Upper lobe of left lung (tissue), 6 donors: ENCODE measurements around the gene CNOT6L. TPM values are rescaled to one million over a fixed set of nuclear protein-coding genes. Genes with fewer than 3 reads are reported as not detected.

ENCODE experiments used
- ATAC-seq, 2 donors: fragments of 200-7000 bp; cut with Tn5 transposase; one replicate each; pipeline ENCODE4 v1.9.1; 2022; ENCODE audit warnings: mild to moderate bottlenecking in 2 of 2, moderate library complexity in 2 of 2; ENCODE audit not compliant: low FRiP score in 2 of 2
- DNase-seq, 2 donors: peaks; one replicate each; pipeline ENCODE4 v3.0.0-alpha.2; 2019 to 2020
- H3K27ac ChIP-seq, 4 donors: fragments of 200-600 bp; sonication (generic); one replicate each; pipeline ENCODE4 v1.5.1; 2016 to 2019
- H3K27me3 ChIP-seq, 4 donors: fragments of 200-600 bp; sonication (generic); one replicate each; pipeline ENCODE4 v1.5.1; 2017 to 2019
- H3K36me3 ChIP-seq, 4 donors: fragments of 200-600 bp; sonication (generic); one replicate each; pipeline ENCODE4 v1.5.1; 2016 to 2019
- H3K4me1 ChIP-seq, 4 donors: fragments of 200-600 bp; sonication (generic); one replicate each; pipeline ENCODE4 v1.5.1; 2018 to 2019
- H3K4me3 ChIP-seq, 4 donors: fragments of 200-600 bp; sonication (generic); one replicate each; pipeline ENCODE4 v1.5.1; 2017 to 2019; ENCODE audit warnings: mild to moderate bottlenecking in 2 of 4, moderate library complexity in 1 of 4
- H3K9me3 ChIP-seq, 4 donors: fragments of 200-600 bp; sonication (generic); one replicate each; pipeline ENCODE4 v1.5.1; 2018 to 2019
- EP300 ChIP-seq, 4 donors: sonication (generic); formaldehyde crosslinking; IDR thresholded peaks; one replicate each; pipeline ENCODE4 v1.5.1; 2017; ENCODE audit warnings: antibody characterized with exemption in 4 of 4, control low read depth in 2 of 4
- POLR2A ChIP-seq, 4 donors: fragments of 450-650 bp; IDR thresholded peaks; one replicate each; pipeline ENCODE4 v1.5.1; 2016 to 2017; ENCODE audit warnings: antibody characterized with exemption in 4 of 4, mild to moderate bottlenecking in 2 of 4
- POLR2AphosphoS5 ChIP-seq, 2 donors: sonication (generic); formaldehyde crosslinking; IDR thresholded peaks; one replicate each; pipeline ENCODE4 v1.5.1; 2017; ENCODE audit warnings: antibody characterized with exemption in 2 of 2
- WGBS, 2 donors: methylation state at CpG; one replicate each; pipeline ENCODE4 v1.1.5; 2017 to 2018; 5-methylcytosine and 5-hydroxymethylcytosine counted together
- total RNA-seq, 6 donors: library from RNA; depleted of rRNA in 4 of 6; stranded (reverse); fragments of >200 nt in 4 of 6; gene quantifications; one replicate each; pipeline versions ENCODE4 v1.1.0 to v1.2.1, GENCODE V29; 2016 to 2021
- TF ChIP-seq, protein P1 (sequence below), 6 experiments: fragments of 450-650 bp in 4 of 6; fragments of 200-600 bp in 2 of 6; sonication (generic) in 2 of 6; IDR thresholded peaks; one replicate each; pipeline ENCODE4 v1.5.1; 2016 to 2019; ENCODE audit warnings: antibody characterized with exemption in 6 of 6
- donor health status: DM: no; HTN: no; CAD: no; lungs with moderate emphysema.
- donor health status: DM: no; HTN: yes; CAD: no; lungs with severe emphysema.

Gene CNOT6L
- total RNA-seq, 6 donors from 2014 or later: 16.8 to 61.0 (median 39.1) TPM

DNA sequence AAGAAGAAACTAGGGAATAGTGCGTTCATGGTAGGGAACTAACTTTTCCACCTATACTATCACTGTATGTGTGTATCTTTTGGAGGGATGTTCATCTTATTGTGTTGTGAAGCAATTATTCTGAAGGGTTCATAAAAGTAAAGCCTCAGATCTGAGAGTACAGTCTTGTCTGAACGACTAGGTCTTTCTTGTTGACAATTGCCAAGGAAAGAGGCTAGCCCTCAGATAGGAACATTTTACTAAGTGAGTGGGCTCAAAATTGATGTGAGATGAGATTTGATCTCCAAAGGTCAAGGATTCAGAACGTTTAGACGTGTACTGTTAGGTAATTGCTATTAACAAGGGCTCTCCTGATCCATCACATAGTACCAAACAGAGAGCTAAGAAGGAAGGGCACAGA is 15.2 kb upstream of the CNOT6L start:
- Histone ChIP-seq H3K27ac (no peak overlapping the region), H3K27me3 (no peaks in the 10 kb centered on the region), H3K4me1 (no peaks in the 10 kb centered on the region), H3K36me3 (no peaks in the 10 kb centered on the region), H3K4me3 (no peak overlapping the region), H3K9me3 (no peaks in the 10 kb centered on the region)
- 67 to 72% methylated on average over 4 of the region's 4 CpGs for WGBS, 2 donors
- ATAC-seq (no peak), DNase-seq (no peak)
- TF ChIP-seq, protein P1, sequence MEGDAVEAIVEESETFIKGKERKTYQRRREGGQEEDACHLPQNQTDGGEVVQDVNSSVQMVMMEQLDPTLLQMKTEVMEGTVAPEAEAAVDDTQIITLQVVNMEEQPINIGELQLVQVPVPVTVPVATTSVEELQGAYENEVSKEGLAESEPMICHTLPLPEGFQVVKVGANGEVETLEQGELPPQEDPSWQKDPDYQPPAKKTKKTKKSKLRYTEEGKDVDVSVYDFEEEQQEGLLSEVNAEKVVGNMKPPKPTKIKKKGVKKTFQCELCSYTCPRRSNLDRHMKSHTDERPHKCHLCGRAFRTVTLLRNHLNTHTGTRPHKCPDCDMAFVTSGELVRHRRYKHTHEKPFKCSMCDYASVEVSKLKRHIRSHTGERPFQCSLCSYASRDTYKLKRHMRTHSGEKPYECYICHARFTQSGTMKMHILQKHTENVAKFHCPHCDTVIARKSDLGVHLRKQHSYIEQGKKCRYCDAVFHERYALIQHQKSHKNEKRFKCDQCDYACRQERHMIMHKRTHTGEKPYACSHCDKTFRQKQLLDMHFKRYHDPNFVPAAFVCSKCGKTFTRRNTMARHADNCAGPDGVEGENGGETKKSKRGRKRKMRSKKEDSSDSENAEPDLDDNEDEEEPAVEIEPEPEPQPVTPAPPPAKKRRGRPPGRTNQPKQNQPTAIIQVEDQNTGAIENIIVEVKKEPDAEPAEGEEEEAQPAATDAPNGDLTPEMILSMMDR (IDR thresholded peaks at IDR 0.05): no peak
- TF ChIP-seq POLR2A (IDR thresholded peaks at IDR 0.05) (no peak), EP300 (IDR thresholded peaks at IDR 0.05) (no peak), POLR2AphosphoS5 (IDR thresholded peaks at IDR 0.05) (no peak)

DNA sequence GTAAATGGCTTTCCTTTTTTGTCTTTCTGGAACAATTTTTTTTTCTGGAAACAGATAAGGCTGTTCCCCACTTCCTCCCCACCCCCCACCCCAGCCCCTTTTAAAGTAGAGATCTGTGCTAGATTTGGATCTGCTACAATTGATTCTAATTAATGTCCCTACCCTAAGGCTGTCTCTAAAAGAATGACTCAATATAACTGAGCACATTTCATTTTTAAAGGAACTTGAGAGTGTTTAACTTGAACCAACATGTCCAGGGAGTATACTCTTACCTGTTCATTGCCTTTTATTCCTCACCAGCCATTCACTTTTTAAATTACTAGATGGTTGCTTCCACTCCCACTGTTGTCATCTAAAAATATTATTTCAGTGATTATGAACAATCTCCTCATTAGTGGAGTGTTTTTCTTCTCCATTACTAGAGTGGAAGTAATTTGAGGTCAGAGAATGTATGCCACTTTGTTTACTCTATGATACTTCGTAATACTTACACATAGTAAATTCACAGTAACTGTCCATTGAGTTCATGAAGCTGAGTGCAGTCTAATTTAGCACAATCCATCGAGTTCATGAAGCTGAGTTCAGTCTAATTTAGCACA is 14.1 kb upstream of the CNOT6L start:
- H3K36me3 ChIP-seq: no peaks in the 10 kb centered on the region
- 73 to 81% methylated on average over 2 of the region's 2 CpGs for WGBS, 2 donors
- no peak overlapping the region for H3K27ac ChIP-seq
- DNase-seq: no peak
- no peaks in the 10 kb centered on the region for H3K4me1 ChIP-seq
- H3K9me3 ChIP-seq: no peaks in the 10 kb centered on the region
- H3K4me3 ChIP-seq: no peak overlapping the region
- ATAC-seq: no peak
- no peaks in the 10 kb centered on the region for H3K27me3 ChIP-seq
- TF ChIP-seq, protein P1 (IDR thresholded peaks at IDR 0.05): no peak
- TF ChIP-seq POLR2A (IDR thresholded peaks at IDR 0.05) (no peak), EP300 (IDR thresholded peaks at IDR 0.05) (no peak), POLR2AphosphoS5 (IDR thresholded peaks at IDR 0.05) (no peak)

- Histone ChIP-seq H3K4me3 (no peak overlapping the region), H3K4me1 (peaks cover 0 to 2% (median under 1%) of the 10 kb centered on the region in 4 donors), H3K27ac (no peak overlapping the region), H3K9me3 (no peaks in the 10 kb centered on the region), H3K27me3 (no peaks in the 10 kb centered on the region), H3K36me3 (no peaks in the 10 kb centered on the region)
- ATAC-seq (no peak), DNase-seq (no peak)
- TF ChIP-seq, protein P1 (IDR thresholded peaks at IDR 0.05): no peak
- no peak for TF ChIP-seq POLR2AphosphoS5 (IDR thresholded peaks at IDR 0.05)
- TF ChIP-seq POLR2A (IDR thresholded peaks at IDR 0.05): no peak
- no peak for TF ChIP-seq EP300 (IDR thresholded peaks at IDR 0.05)
These were observed 8.2 kb upstream of the CNOT6L start for GRCh38 chr4:77827343-77827742.

GRCh38 chr4:77826275-77826674 is 7.1 kb upstream of the CNOT6L start:
- peaks cover 5 to 13% (median 9%) of the 10 kb centered on the region in 4 donors for H3K4me1 ChIP-seq
- no peak for TF ChIP-seq POLR2A (IDR thresholded peaks at IDR 0.05)
- TF ChIP-seq, protein P1 (IDR thresholded peaks at IDR 0.05): no peak
- TF ChIP-seq POLR2AphosphoS5 (IDR thresholded peaks at IDR 0.05): no peak
- no peak for TF ChIP-seq EP300 (IDR thresholded peaks at IDR 0.05)
- H3K27ac ChIP-seq: no peak overlapping the region
- DNase-seq (no peak), ATAC-seq (no peak)
- no peaks in the 10 kb centered on the region for H3K9me3 ChIP-seq
- no peaks in the 10 kb centered on the region for H3K36me3 ChIP-seq
- H3K4me3 ChIP-seq: no peak overlapping the region
- H3K27me3 ChIP-seq: no peaks in the 10 kb centered on the region
- 82 to 83% methylated on average over 6 of the region's 6 CpGs for WGBS, 2 donors

GRCh38 chr4:77821775-77822174 is 2.6 kb upstream of the CNOT6L start:
- H3K27ac ChIP-seq: peak overlapping the region; percentile 99 to 100 (median 100)
- DNase-seq: no peak

More at GRCh38 chr4:77821775-77822174, 2.6 kb upstream of the CNOT6L start:
- 24 to 57% methylated on average over 1 of the region's 1 CpG for WGBS, 2 donors
- TF ChIP-seq, protein P1 (IDR thresholded peaks at IDR 0.05): no peak
- TF ChIP-seq POLR2AphosphoS5 (IDR thresholded peaks at IDR 0.05) (peak; percentile 26 to 27), EP300 (IDR thresholded peaks at IDR 0.05) (peak in 1 of 4 donors; percentile 43), POLR2A (IDR thresholded peaks at IDR 0.05) (peak in 1 of 4 donors; percentile 34)
- Histone ChIP-seq H3K36me3 (no peaks in the 10 kb centered on the region), H3K9me3 (no peaks in the 10 kb centered on the region), H3K4me1 (peaks cover 20 to 29% (median 24%) of the 10 kb centered on the region in 4 donors), H3K4me3 (no peak overlapping the region), H3K27me3 (no peaks in the 10 kb centered on the region)
- no peak for ATAC-seq
